Measurements from ENCODE around the gene NXPH4.

- TF ChIP-seq CTCF (IDR thresholded peaks at IDR 0.05), result no peak
- no peak for TF ChIP-seq POLR2A (IDR thresholded peaks at IDR 0.05)
Observed at GRCh38 chr12:57203201-57203600, 13.4 kb upstream of the NXPH4 start.

Measured in right lobe of liver (tissue), 4 donors.